Activated CD8-positive, alpha-beta memory T cell treated with anti-CD3 and anti-CD28 coated beads for 1 hour (primary cell): ENCODE results near the gene RHAG.
"Not testable (repeated sequence)": the region's sequence is repeated elsewhere in the genome, so short reads cannot be mapped to it uniquely, and the experiment has no call there.

Experiments
- DNase-seq, 2 donors: peaks; one replicate each; pipeline ENCODE4 v3.0.0-alpha.2; 2020; ENCODE audit warnings: low read depth in 1 of 2; ENCODE audit errors: extremely low read depth in 1 of 2

Gene RHAG

DNA sequence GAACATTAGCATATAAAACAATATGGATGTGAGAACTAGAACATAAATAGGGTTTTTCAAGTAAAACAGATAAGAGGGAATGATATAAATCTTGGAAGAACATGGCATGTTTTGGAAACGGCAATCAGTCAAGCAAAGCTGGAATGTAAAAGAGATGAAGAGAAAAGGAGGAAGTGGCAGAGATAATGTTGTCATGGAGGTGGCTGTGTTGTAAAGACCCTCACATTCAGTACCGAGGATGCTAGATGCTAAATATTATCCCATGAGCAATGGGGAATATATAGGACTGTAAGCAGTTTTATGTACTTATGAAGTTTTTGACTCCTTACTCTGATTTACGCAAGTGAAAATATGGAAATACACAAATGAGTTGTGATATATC lies 702 bp upstream of the RHAG start:
- DNase-seq = no peak

DNA sequence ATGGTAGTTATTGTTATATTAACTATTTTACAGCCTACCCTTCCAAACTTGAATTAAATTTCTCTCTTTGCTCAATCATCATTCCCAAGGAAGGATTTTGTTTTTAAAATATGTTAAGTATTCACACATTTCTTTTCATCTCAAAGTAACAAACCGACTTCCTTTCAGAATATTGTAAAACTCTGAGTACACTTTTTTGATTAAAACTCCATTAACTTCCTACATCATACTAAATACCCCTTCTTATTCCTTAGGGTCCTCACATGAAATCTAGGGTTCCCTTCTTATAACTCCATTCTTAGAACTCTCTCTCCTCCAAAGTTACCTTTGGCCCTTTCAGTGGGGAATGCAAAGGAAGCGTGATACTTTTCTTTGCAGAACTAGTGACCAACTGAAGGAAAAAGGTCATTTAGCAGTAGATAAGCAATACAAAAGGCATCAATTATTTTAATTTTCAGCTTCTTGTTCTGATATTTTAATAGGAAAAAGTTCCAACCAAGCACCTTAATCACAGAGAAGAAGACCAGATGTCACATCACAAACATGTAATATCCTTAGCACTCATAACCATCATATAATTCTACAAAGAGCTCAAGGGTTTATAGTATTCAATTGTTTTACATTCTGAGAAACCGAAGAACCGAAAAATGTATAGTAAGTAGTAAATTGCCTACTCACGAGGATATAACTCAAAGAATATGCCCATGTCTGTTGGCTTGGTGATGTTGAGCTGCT lies 494 bp downstream of the RHAG start:
- no peak for DNase-seq

- no peak for DNase-seq
These were observed 1.2 kb downstream of the RHAG start for GRCh38 chr6:49635480-49635879.

DNA sequence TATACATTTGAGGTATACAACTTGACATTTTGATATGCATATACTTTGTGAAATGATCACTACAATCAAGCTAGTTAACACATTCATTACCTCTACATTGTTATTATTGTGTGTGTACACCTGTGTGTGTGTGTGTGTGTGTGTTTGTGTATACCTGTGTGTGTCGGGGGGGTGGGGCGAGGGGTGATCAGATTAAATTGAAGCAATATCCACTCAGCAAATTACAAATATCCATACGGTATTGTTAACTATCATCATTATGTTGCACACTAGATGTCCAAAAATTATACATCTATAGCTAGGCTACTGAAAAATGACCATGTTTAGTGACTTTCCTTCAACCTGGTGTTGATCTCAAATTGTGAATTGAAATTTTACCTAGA lies 1.8 kb downstream of the RHAG start:
- DNase-seq = no peak

GRCh38 chr6:49634092-49634835 lies 2.4 kb downstream of the RHAG start:
- DNase-seq = no peak

DNA sequence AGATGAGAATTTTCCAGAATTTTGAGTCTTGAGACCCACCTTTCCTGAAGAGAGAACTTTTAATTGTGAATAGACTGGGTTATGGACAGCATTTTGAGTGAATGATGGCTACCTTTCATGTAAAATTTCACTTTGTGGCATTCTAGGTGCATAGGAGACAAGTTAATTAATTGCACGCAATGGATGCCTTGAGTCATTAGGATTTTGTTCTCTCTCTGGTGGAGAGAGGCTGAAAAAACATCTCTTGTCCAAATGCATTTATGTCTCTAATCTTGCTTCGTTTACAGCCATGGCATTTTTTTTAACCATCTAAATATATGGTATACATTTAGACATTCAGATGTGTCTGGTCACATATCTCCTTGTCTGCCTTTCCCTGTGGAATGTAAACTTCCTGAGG lies 3.1 kb downstream of the RHAG start:
- DNase-seq = no peak

GRCh38 chr6:49632727-49633126 lies 3.9 kb downstream of the RHAG start:
- DNase-seq = no peak

GRCh38 chr6:49629485-49630088 lies 7.1 kb downstream of the RHAG start:
- not testable (repeated sequence) for DNase-seq

DNA sequence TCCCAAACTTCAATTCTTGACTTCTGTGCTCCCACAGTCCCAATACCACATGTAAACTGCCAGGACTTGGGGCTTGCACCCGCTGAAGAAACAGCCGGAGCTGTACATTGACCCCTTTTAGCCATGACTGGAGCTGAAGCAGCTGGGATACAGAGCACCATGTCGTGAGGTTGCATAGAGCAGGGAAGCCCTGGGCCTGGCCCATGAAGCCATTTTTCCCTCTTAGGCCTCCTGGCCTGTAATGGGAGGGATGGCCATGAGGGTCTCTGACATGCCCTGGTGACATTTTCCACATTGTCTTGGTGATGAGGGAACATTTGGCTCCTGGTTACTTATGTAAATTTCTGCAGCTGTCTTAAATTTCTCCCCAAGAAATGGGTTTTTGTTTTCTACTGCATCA lies 9.8 kb downstream of the RHAG start:
- DNase-seq = no peak

DNA sequence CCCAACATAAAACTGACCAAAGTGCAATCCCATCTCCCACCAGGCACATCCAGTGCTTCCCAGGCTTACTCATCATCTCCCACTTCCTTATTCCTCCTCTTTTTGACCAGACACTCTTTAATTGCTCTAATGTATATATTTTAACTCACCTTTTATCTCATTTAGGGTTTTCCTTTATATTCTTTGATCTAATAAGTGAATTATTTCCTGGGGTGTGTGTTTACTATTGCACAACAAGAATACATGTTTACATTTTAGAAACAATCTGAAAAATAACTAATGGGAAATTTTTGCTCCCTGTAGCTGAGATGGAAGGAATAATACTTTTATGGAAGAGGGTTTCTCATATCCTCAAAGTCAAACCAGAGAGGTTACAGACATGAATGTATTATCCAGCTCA lies 18.4 kb downstream of the RHAG start:
- no peak for DNase-seq

GRCh38 chr6:49614144-49614543 lies 22.5 kb downstream of the RHAG start:
- DNase-seq = not testable (repeated sequence)

- no peak for DNase-seq
These were observed 27.4 kb downstream of the RHAG start for GRCh38 chr6:49609285-49609684.

- not testable (repeated sequence) for DNase-seq
These were observed 28.4 kb downstream of the RHAG start for GRCh38 chr6:49608275-49608674.

DNA sequence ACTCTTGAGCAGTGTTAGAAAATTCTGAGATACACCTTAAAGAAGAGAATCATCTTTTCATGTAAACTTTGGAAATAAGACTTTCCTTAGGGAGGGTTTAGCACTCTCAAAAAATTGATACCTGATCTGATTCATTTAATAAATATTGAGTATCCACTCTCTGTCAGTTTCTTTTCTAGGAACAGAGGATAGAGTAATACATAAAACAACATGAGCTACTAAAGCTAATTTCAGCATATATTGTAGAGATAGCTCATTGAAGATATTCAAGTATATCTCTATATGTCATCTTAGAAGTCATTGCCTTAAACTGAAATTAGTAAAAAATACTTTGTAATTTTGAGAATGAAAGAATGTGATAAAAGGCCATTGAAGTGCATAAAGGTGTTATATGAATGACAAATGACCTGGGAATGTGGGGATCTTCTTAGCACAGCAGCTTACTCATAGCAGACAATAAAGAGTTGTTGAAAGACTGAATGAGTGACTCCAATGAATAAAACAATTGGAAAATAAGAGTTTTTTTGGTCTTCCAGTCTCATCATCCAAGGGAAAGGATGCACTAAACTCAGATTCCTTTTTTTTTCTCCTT lies 29.2 kb downstream of the RHAG start:
- no peak for DNase-seq

GRCh38 chr6:49606721-49607390 lies 29.8 kb downstream of the RHAG start:
- DNase-seq = no peak

- not testable (repeated sequence) for DNase-seq
These were observed 32.6 kb downstream of the RHAG start for GRCh38 chr6:49604080-49604479.

DNA sequence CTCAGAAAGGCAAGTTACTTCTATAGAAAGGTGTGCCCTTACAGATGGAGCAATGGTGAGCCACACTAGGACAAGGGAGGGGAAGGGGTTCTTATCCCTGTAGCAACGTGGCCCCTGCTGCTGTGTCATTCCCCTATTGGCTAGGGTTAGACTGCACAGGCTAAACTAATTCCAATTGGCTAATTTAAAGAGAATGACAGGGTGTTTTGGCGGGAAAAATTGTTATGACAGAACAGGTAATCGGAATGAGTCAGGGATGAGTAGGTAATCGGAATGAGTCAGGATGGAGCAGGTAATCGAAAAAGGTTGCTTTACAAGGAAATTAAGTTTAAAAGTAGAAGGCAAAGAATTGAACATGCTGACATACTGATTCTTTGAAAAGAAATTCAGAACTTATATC lies 49.4 kb downstream of the RHAG start:
- not testable (repeated sequence) for DNase-seq

- no peak for DNase-seq
These were observed 54.1 kb downstream of the RHAG start for GRCh38 chr6:49582529-49582928.

- no peak for DNase-seq
These were observed 57.0 kb downstream of the RHAG start for GRCh38 chr6:49579649-49580048.

- no peak for DNase-seq
These were observed 60.0 kb downstream of the RHAG start for GRCh38 chr6:49576618-49577017.

DNA sequence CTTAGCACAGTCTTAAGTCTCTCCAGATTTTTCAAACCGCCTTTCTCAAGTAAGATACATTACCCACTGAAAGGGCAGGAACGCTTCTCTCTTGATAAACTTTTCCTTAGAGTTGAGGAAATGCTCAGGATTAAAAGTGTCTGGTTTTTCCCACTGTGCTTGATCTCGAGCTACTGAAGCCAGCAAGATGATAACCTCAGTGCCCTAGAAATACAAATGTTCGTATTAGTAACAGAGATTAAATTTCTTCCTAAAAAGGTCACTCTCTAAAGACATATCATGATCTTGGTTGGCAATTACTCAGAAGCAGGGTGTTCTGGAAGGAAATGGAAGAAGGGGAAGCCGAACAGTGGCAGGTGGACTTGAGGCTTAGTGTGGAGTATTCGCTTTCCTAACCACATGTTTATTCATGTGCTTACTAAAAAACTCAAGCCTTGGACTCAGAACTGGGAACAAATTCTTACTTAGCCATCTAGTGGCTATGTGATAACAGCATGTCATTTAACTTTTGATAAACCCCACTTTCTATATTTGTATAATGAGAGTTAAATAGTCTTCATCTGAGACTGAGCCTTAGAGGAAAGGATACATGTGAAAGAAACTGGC lies 66.1 kb downstream of the RHAG start:
- DNase-seq = no peak
